Measurements from ENCODE around the gene EIF2AK2.

GRCh38 chr2:37098416-37099118, 58.2 kb downstream of the EIF2AK2 start:
- TF ChIP-seq REST (IDR thresholded peaks at IDR 0.05; ENCODE audit: unreplicated experiment) = no peak
- no peak for TF ChIP-seq CTCF (conservative IDR thresholded peaks at IDR 0.05; ENCODE audit: low read depth in 2 of 2)
- TF ChIP-seq EZH2phosphoT487 (IDR thresholded peaks at IDR 0.05; ENCODE audit: unreplicated experiment) = no peak
- TF ChIP-seq CREB1 (CRISPR knock-in tag; IDR thresholded peaks at IDR 0.05; ENCODE audit: low read depth) = no peak
